Mesothelial cell of epicardium (in vitro differentiated cells): ENCODE results near the gene GALNT18. TPM values are rescaled to one million over a fixed set of nuclear protein-coding genes. Genes with fewer than 3 reads are reported as not detected.

Experiments
- DNase-seq, 2 experiments: peaks; one replicate each; pipeline ENCODE4 v3.0.0; 2021; ENCODE audit warnings: low spot score in 2 of 2; ENCODE audit not compliant: unreplicated experiment in 2 of 2
- H3K27ac Mint-ChIP-seq: 2 replicates; pipeline ENCODE4 v1.8.0; 2021; ENCODE audit warnings: mixed read lengths
- H3K27me3 Mint-ChIP-seq: 2 replicates; pipeline ENCODE4 v1.8.0; 2021; ENCODE audit warnings: low read depth, mixed read lengths
- H3K36me3 Mint-ChIP-seq: 2 replicates; pipeline ENCODE4 v1.8.0; 2021; ENCODE audit warnings: mixed read lengths
- H3K4me1 Mint-ChIP-seq: 2 replicates; pipeline ENCODE4 v1.8.0; 2021; ENCODE audit warnings: mixed read lengths
- H3K4me3 Mint-ChIP-seq: 2 replicates; pipeline ENCODE4 v1.8.0; 2021; ENCODE audit warnings: mild to moderate bottlenecking, moderate library complexity, mixed read lengths
- H3K9me3 Mint-ChIP-seq: 2 replicates; pipeline ENCODE4 v1.8.0; 2021; ENCODE audit warnings: mixed read lengths
- total RNA-seq: library from RNA; stranded (reverse); gene quantifications from 3 replicates; pipeline ENCODE4 v1.2.1, GENCODE V29; 2021
- TF ChIP-seq, protein P1 (sequence below): fragments of 200-600 bp; sonication (generic); IDR thresholded peaks from one replicate; pipeline ENCODE4 v1.5.0; 2021; ENCODE audit warnings: antibody characterized with exemption; ENCODE audit not compliant: unreplicated experiment

The GALNT18 gene
- total RNA-seq, 1 donor from 2014 or later, result 4.2 TPM

DNA sequence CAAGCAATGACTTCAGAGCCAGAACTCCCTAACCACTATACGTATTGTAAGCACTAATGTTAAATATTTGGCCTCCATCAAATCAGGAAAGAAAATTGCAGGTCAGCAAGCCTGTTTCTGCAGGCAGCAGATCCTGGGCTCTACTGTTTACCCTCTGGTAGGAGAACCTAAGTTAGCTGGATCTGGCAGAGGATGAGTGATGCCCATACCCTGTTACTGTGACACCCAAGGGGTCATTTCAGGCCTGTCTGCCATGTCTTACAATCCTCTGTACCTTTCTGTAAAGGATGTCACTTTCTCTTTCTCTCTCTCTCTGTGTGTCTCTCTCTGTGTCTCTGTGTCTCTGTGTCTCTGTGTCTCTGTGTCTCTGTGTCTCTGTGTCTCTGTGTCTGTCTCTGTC lies 375.6 kb downstream of the GALNT18 start:
- TF ChIP-seq, protein P1, sequence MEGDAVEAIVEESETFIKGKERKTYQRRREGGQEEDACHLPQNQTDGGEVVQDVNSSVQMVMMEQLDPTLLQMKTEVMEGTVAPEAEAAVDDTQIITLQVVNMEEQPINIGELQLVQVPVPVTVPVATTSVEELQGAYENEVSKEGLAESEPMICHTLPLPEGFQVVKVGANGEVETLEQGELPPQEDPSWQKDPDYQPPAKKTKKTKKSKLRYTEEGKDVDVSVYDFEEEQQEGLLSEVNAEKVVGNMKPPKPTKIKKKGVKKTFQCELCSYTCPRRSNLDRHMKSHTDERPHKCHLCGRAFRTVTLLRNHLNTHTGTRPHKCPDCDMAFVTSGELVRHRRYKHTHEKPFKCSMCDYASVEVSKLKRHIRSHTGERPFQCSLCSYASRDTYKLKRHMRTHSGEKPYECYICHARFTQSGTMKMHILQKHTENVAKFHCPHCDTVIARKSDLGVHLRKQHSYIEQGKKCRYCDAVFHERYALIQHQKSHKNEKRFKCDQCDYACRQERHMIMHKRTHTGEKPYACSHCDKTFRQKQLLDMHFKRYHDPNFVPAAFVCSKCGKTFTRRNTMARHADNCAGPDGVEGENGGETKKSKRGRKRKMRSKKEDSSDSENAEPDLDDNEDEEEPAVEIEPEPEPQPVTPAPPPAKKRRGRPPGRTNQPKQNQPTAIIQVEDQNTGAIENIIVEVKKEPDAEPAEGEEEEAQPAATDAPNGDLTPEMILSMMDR, result no peak
- DNase-seq, result no peak
- H3K36me3 Mint-ChIP-seq, result no peaks in the 10 kb centered on the region
- peaks cover 6% of the 10 kb centered on the region for H3K9me3 Mint-ChIP-seq
- no peak overlapping the region for H3K27ac Mint-ChIP-seq
- peaks cover 1% of the 10 kb centered on the region for H3K27me3 Mint-ChIP-seq
- no peak overlapping the region for H3K4me3 Mint-ChIP-seq
- peaks cover 14% of the 10 kb centered on the region for H3K4me1 Mint-ChIP-seq

DNA sequence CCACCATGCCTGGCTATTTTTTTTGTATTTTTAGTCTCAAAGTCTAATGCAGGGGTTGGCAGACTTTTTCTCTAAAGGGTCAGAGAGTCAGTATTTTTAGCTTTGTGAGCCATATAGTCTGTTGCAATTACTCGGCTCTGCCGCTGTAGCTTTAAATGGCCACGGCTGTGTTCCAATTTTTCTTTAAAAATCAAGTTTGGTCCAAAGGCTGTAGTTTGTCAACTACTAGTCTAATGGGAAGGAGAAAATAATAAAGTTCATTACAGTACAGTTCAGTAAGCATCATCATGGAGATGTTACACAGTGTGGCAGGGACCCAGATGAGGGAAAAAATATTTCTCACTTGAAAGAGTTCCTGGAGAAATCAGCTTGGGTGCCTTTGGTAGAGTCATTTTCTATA lies 376.4 kb downstream of the GALNT18 start:
- no peak overlapping the region for H3K4me3 Mint-ChIP-seq
- peaks cover 8% of the 10 kb centered on the region for H3K9me3 Mint-ChIP-seq
- H3K36me3 Mint-ChIP-seq, result no peaks in the 10 kb centered on the region
- H3K4me1 Mint-ChIP-seq, result peaks cover 14% of the 10 kb centered on the region
- TF ChIP-seq, protein P1, result no peak
- no peaks in the 10 kb centered on the region for H3K27me3 Mint-ChIP-seq
- no peak for DNase-seq
- H3K27ac Mint-ChIP-seq, result peak overlapping the region; percentile 24

DNA sequence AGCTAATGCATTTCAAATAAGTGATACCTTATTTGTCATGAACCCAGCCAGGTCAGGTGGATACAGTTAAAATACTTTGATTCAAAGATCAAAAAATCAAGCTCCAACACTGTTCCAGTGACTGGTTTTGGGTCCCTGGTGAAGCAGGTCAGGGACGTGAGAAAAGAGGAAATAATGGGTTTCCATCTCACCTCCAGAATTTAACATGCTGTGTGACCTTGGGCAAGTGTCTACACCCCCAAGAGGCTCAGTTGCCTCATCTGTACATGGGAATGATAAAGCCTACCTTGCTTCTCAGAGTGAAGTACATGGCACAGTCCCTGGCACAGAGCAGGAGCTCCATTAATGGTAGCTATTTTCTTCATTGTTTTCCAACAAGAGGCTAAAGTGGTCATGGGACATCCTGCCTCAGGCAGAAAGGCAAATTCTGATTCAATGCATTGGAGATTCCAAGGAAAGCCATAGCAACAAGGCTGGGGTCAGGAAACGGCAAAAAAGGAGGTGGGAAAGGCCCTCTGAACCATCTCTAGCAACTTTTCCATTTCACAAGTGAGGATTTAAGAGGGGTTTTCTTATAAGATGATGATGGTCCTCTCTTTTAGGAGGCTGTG lies 377.2 kb downstream of the GALNT18 start:
- TF ChIP-seq, protein P1, result no peak
- Mint-ChIP-seq H3K4me1 (peaks cover 14% of the 10 kb centered on the region), H3K27ac (no peak overlapping the region), H3K27me3 (no peaks in the 10 kb centered on the region), H3K9me3 (peaks cover 8% of the 10 kb centered on the region), H3K4me3 (no peak overlapping the region), H3K36me3 (no peaks in the 10 kb centered on the region)
- DNase-seq, result no peak

DNA sequence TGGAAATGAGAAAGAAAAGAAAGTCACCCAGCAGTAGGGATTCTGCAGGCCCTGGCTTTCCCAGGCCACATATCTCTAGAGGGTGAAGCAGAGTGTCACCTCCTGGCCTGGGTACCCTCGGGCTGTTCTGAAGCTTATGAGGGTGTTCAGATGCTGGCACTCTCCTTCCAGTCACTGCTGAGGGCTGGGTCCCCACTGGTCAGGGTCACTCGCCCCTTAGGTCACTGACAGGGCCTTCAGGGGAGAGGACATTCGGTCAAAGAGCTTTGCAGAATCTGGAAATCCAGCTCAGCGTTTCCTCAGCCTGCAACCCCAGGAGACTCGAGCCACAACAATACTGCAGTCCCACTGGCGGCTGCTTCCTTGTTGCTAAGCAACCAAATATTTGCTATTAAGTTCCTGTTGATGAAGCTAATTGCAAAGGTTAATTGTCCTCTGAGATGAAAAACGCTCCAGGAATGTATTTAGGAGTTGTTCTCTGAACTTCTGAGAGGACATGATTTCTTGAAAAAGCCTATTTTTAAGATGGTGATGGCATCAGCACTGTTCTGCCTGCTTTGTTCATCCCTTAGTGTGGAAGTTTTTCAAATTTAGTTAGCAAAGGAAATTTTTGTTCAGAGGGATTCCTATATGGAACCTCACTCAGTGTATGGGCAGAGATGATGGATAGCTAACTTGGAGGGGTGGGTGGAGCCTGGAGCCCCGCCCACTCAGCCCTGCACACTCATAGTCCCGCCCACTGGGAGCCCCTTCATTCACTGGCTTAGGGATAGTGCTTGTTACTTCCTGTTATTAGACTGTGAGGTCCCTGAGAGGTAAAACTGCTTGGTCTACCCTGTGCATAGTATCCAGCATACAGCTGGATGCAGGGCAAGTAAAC lies 378.0 kb downstream of the GALNT18 start:
- Mint-ChIP-seq H3K4me1 (peaks cover 14% of the 10 kb centered on the region), H3K27me3 (no peaks in the 10 kb centered on the region), H3K9me3 (peaks cover 8% of the 10 kb centered on the region), H3K36me3 (no peaks in the 10 kb centered on the region), H3K27ac (peak overlapping the region; percentile 69), H3K4me3 (no peak overlapping the region)
- DNase-seq, result peak in 1 of 2 experiments; percentile 43
- TF ChIP-seq, protein P1, result no peak

DNA sequence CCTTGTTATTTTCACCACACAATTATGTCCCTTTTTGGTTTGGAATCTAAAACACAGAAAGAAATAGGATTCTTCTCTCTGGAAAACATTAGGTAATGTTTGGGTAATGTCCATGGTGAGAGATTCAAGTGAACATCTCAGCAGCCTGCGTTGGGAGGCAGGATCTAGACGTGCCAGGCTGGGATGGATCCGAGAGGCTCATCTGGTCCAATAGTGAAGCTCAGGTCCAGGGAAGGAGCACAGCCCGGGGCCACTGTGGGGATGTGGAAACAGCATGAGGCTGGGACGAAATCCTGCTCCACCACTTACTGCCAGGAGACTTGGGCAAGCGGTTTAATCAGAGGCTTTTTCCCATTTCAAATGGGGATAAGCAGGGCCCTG lies 378.6 kb downstream of the GALNT18 start:
- Mint-ChIP-seq H3K9me3 (peaks cover 8% of the 10 kb centered on the region), H3K4me3 (no peak overlapping the region), H3K27ac (peak overlapping the region; percentile 69), H3K27me3 (no peaks in the 10 kb centered on the region), H3K36me3 (no peaks in the 10 kb centered on the region), H3K4me1 (peaks cover 14% of the 10 kb centered on the region)
- DNase-seq, result no peak
- TF ChIP-seq, protein P1, result no peak
